ENCODE results near the gene PTPRG. TPM values are rescaled to one million over a fixed set of nuclear protein-coding genes. Genes with fewer than 3 reads are reported as not detected.

Gene PTPRG
- total and polyA plus RNA-seq, 11 donors, result 8.0 to 48.5 (median 35.4) TPM

GRCh38 chr3:61645148-61645547, 83.8 kb downstream of the PTPRG start:
- Histone ChIP-seq H3K36me3 (no peaks in the 10 kb centered on the region), H3K4me1 (peaks cover 0 to 68% (median 26%) of the 10 kb centered on the region in 12 donors), H3K9me3 (peaks cover 0 to 9% (median 0%) of the 10 kb centered on the region in 12 donors), H3K27ac (no peak overlapping the region), H3K4me3 (no peak overlapping the region), H3K27me3 (no peaks in the 10 kb centered on the region)
- DNase-seq (no peak), ATAC-seq (no peak)
- 96 to 100% (median 98%) methylated on average over 2 of the region's 2 CpGs for WGBS, 4 donors
- no peak for TF ChIP-seq POLR2A (IDR thresholded peaks at IDR 0.05)
- TF ChIP-seq CTCF (IDR thresholded peaks at IDR 0.05), result no peak
- intact Hi-C loops (cut with DNase I), result no loop called here

GRCh38 chr3:61646360-61646759, 85.0 kb downstream of the PTPRG start:
- H3K4me3 ChIP-seq, result no peak overlapping the region
- peak overlapping the region in 1 of 12 donors; percentile 37 for H3K27ac ChIP-seq
- ATAC-seq (no peak), DNase-seq (no peak)
- peaks cover 0 to 9% (median 0%) of the 10 kb centered on the region in 12 donors for H3K9me3 ChIP-seq
- WGBS, 4 donors, result 100% methylated on average over 1 of the region's 1 CpG
- H3K36me3 ChIP-seq, result no peaks in the 10 kb centered on the region
- intact Hi-C loops (cut with DNase I), result no loop called here
- TF ChIP-seq CTCF (IDR thresholded peaks at IDR 0.05) (no peak), POLR2A (IDR thresholded peaks at IDR 0.05) (no peak)
- H3K27me3 ChIP-seq, result no peaks in the 10 kb centered on the region
- peaks cover 0 to 72% (median 33%) of the 10 kb centered on the region in 12 donors for H3K4me1 ChIP-seq

- Histone ChIP-seq H3K4me1 (peaks cover 0 to 67% (median 33%) of the 10 kb centered on the region in 12 donors), H3K36me3 (no peaks in the 10 kb centered on the region), H3K9me3 (peaks cover 0 to 9% (median 0%) of the 10 kb centered on the region in 12 donors), H3K27ac (peak overlapping the region in 1 of 12 donors; percentile 37), H3K27me3 (no peaks in the 10 kb centered on the region), H3K4me3 (no peak overlapping the region)
- peak in 1 of 4 donors; percentile 21 for ATAC-seq
- no peak for TF ChIP-seq POLR2A (IDR thresholded peaks at IDR 0.05)
- no peak for TF ChIP-seq CTCF (IDR thresholded peaks at IDR 0.05)
- 42 to 50% (median 45%) methylated on average over 7 of the region's 7 CpGs for WGBS, 4 donors
- DNase-seq, result no peak
- intact Hi-C loops (cut with DNase I), result no loop called here
Measured at GRCh38 chr3:61646851-61647525, 85.6 kb downstream of the PTPRG start.

- ATAC-seq (no peak), DNase-seq (no peak)
- H3K4me3 ChIP-seq, result no peak overlapping the region
- H3K9me3 ChIP-seq, result peaks cover 0 to 9% (median 0%) of the 10 kb centered on the region in 12 donors
- H3K36me3 ChIP-seq, result no peaks in the 10 kb centered on the region
- H3K27me3 ChIP-seq, result no peaks in the 10 kb centered on the region
- TF ChIP-seq POLR2A (IDR thresholded peaks at IDR 0.05) (no peak), CTCF (IDR thresholded peaks at IDR 0.05) (no peak)
- intact Hi-C loops (cut with DNase I), result no loop called here
- peak overlapping the region in 1 of 12 donors; percentile 79 for H3K27ac ChIP-seq
- 47 to 57% (median 49%) methylated on average over 2 of the region's 2 CpGs for WGBS, 4 donors
- H3K4me1 ChIP-seq, result peaks cover 0 to 71% (median 37%) of the 10 kb centered on the region in 12 donors
Measured at GRCh38 chr3:61648481-61648880, 87.1 kb downstream of the PTPRG start.
